HCT116 (cell line): ENCODE data around the gene LAMA1. TPM values are rescaled to one million over a fixed set of nuclear protein-coding genes. Genes with fewer than 3 reads are reported as not detected.

Experiments used
- ATAC-seq: fragments of 200-7000 bp; cut with Tn5 transposase; 2 replicates; pipeline ENCODE4 v1.9.1; 2020; ENCODE audit warnings: mild to moderate bottlenecking, moderate library complexity
- BruUV-seq: library from RNA; stranded (reverse); fragments of 400-500 nt; replicated peaks from 2 replicates; lab custom pipeline; 2021; lab: Mats Ljungman, UMichigan
- CTCF ChIA-PET: fragments of 300-600 bp; sonication (Branson Sonifier 250); formaldehyde crosslinking; loops from one replicate; lab custom pipeline; 2021; ENCODE audit warnings: antibody characterized with exemption; lab: Charles Lee
- POLR2A ChIA-PET: fragments of 300-600, 350-600 bp; sonication (Branson Sonifier 250); formaldehyde crosslinking; loops from one replicate; lab custom pipeline; 2021; ENCODE audit warnings: antibody characterized with exemption; lab: Charles Lee
- RAD21 ChIA-PET, 2 experiments: fragments of 300-600 bp; sonication (Branson Sonifier 250); formaldehyde crosslinking; loops; one replicate each; lab custom pipeline; 2023; ENCODE audit warnings: low total read pairs in 2 of 2; ENCODE audit not compliant: uncharacterized antibody in 2 of 2, unreplicated experiment in 2 of 2, low non-redundant PET in 1 of 2; lab: Charles Lee
- DNase-seq: peaks from one replicate; pipeline ENCODE4 v3.0.0-alpha.2; 2010; ENCODE audit warnings: low read depth, low spot score
- H2AFZ ChIP-seq: fragments of 200-600 bp; shearing (Covaris generic), sonication (generic); 2 replicates; pipeline ENCODE4 v1.6.1; 2017; ENCODE audit warnings: low read depth, mixed run types, mixed read lengths, antibody characterized with exemption, low read length; ENCODE audit not compliant: poor library complexity, severe bottlenecking
- H3K27ac ChIP-seq: 2 replicates; pipeline ENCODE4 v1.5.1; 2012; ENCODE audit warnings: low read depth, low read length
- H3K27me3 ChIP-seq: fragments of 200-600 bp; sonication (generic); 2 replicates; pipeline ENCODE4 v1.6.1; 2016; ENCODE audit warnings: mixed run types, low read length, mixed read lengths; ENCODE audit not compliant: insufficient read depth
- H3K36me3 ChIP-seq, 2 experiments: fragments of 200-500 bp in 1 of 2; fragments of 200-600 bp in 1 of 2; sonication (Bioruptor generic) in 1 of 2; sonication (generic) in 1 of 2; 2 replicates each; pipeline versions ENCODE4 v1.5.1 to v1.6.1; 2014 to 2016; ENCODE audit warnings: low read length in 2 of 2, inconsistent platforms in 1 of 2, mixed read lengths in 1 of 2, mixed run types in 1 of 2; ENCODE audit not compliant: insufficient read depth in 2 of 2, control insufficient read depth in 1 of 2
- H3K4me1 ChIP-seq, 2 experiments: fragments of 200-600 bp in 1 of 2; sonication (generic) in 1 of 2; 2 replicates each; pipeline versions ENCODE4 v1.5.1 to v1.6.1; 2012 to 2017; ENCODE audit warnings: low read length in 2 of 2, inconsistent platforms in 1 of 2, mild to moderate bottlenecking in 1 of 2, mixed read lengths in 1 of 2, mixed run types in 1 of 2, moderate library complexity in 1 of 2; ENCODE audit not compliant: insufficient read depth in 2 of 2, control insufficient read depth in 1 of 2
- H3K4me2 ChIP-seq: fragments of 200-600 bp; sonication (generic); 2 replicates; pipeline ENCODE4 v1.6.1; 2017; ENCODE audit warnings: mixed run types, low read length, mixed read lengths
- H3K4me3 ChIP-seq, 2 experiments: fragments of 200-600 bp in 1 of 2; sonication (generic) in 1 of 2; replicated peaks in 1 of 2; 2 replicates each; pipeline ENCODE4 v1.5.1; 2011 to 2016; ENCODE audit warnings: low read length in 2 of 2, control low read depth in 1 of 2, low read depth in 1 of 2, mild to moderate bottlenecking in 1 of 2, mixed read lengths in 1 of 2, mixed run types in 1 of 2
- H3K79me2 ChIP-seq: fragments of 200-600 bp; sonication (generic); 2 replicates; pipeline ENCODE4 v1.6.1; 2017; ENCODE audit warnings: mild to moderate bottlenecking, mixed run types, low read length, moderate library complexity, mixed read lengths; ENCODE audit not compliant: insufficient read depth
- H3K9ac ChIP-seq: fragments of 200-600 bp; sonication (generic); 2 replicates; pipeline ENCODE4 v1.6.1; 2016; ENCODE audit warnings: low read length, mixed read lengths
- H3K9me2 ChIP-seq: fragments of 200-600 bp; sonication (generic), shearing (Covaris generic); 2 replicates; pipeline ENCODE4 v1.6.1; 2017; ENCODE audit warnings: mixed run types, mild to moderate bottlenecking, moderate library complexity; ENCODE audit not compliant: insufficient read depth
- H3K9me3 ChIP-seq, 2 experiments: fragments of 200-500 bp in 1 of 2; fragments of 200-600 bp in 1 of 2; sonication (Bioruptor generic) in 1 of 2; sonication (generic) in 1 of 2; 2 replicates each; pipeline ENCODE4 v1.6.1; 2014 to 2017; ENCODE audit warnings: low read length in 2 of 2, mixed read lengths in 2 of 2, inconsistent platforms in 1 of 2, low read depth in 1 of 2, mild to moderate bottlenecking in 1 of 2, mixed run types in 1 of 2, moderate library complexity in 1 of 2; ENCODE audit not compliant: control insufficient read depth in 1 of 2, insufficient read depth in 1 of 2
- H4K20me1 ChIP-seq: fragments of 200-600 bp; sonication (generic), shearing (Covaris generic); 2 replicates; pipeline ENCODE4 v1.6.1; 2017; ENCODE audit warnings: mixed run types, mild to moderate bottlenecking, moderate library complexity; ENCODE audit not compliant: insufficient read depth
- ATF3 ChIP-seq: IDR thresholded peaks from 2 replicates; pipeline ENCODE4 v1.6.1; 2012
- CTCF ChIP-seq, 3 experiments: fragments of 200-600 bp in 1 of 3; sonication (generic) in 1 of 3; IDR thresholded peaks in 2 of 3; conservative IDR thresholded peaks in 1 of 3; 2 replicates each; pipeline ENCODE4 v1.5.1; 2012 to 2017; ENCODE audit warnings: low read depth in 2 of 3, low read length in 2 of 3, antibody characterized with exemption in 1 of 3, borderline replicate concordance in 1 of 3, control low read depth in 1 of 3, mild to moderate bottlenecking in 1 of 3, mixed read lengths in 1 of 3, mixed run types in 1 of 3, moderate library complexity in 1 of 3; ENCODE audit not compliant: insufficient read depth in 1 of 3
- JUND ChIP-seq: IDR thresholded peaks from 2 replicates; pipeline ENCODE4 v1.6.1; 2012
- SP1 ChIP-seq: IDR thresholded peaks from 2 replicates; pipeline ENCODE4 v1.6.1; 2012; ENCODE audit warnings: low read depth
- SRF ChIP-seq: IDR thresholded peaks from 2 replicates; pipeline ENCODE4 v1.6.1; 2012; ENCODE audit warnings: low read depth
- YY1 ChIP-seq: IDR thresholded peaks from 2 replicates; pipeline ENCODE4 v1.6.1; 2011; ENCODE audit warnings: low read length, low read depth, moderate library complexity, mild to moderate bottlenecking; ENCODE audit not compliant: insufficient replicate concordance; ENCODE audit errors: extremely low read depth
- ZNF274 ChIP-seq: fragments of 200-500 bp; sonication (Bioruptor generic); IDR thresholded peaks from 2 replicates; pipeline ENCODE4 v1.6.1; 2014; ENCODE audit warnings: mild to moderate bottlenecking, low read depth, low read length, inconsistent platforms
- intact Hi-C: fragments of 100-400 bp; cut with micrococcal nuclease; formaldehyde crosslinking; loops from 2 replicates; pipeline ENCODE4 v1.10.0; 2022
- total RNA-seq: library from RNA; stranded (reverse); gene quantifications from one replicate; pipeline ENCODE4 v1.2.1, GENCODE V29; 2021; ENCODE audit not compliant: unreplicated experiment
- TF ChIP-seq, protein P1 (sequence below): IDR thresholded peaks from 2 replicates; pipeline ENCODE4 v1.6.1; 2011; ENCODE audit warnings: mild to moderate bottlenecking, low read length, moderate library complexity; ENCODE audit not compliant: insufficient replicate concordance; ENCODE audit errors: extremely low read depth

The LAMA1 gene
- total RNA-seq, 1 experiment from 2014 or later = 0.05 TPM

- Histone ChIP-seq H3K4me3 (no peak overlapping the region), H3K27me3 (no peaks in the 10 kb centered on the region), H3K79me2 (no peaks in the 10 kb centered on the region), H3K36me3 (no peaks in the 10 kb centered on the region), H3K4me2 (no peak overlapping the region), H3K9ac (no peak overlapping the region), H3K27ac (no peak overlapping the region), H3K9me2 (no peaks in the 10 kb centered on the region), H3K9me3 (peaks cover 0 to 21% of the 10 kb centered on the region in 2 experiments; a peak in 1 of 4 replicates), H3K4me1 (no peaks in the 10 kb centered on the region), H4K20me1 (no peaks in the 10 kb centered on the region), H2AFZ (no peak overlapping the region)
- no TSS peak for BruUV-seq
- RAD21 ChIA-PET = no interaction called here
- ATAC-seq (no peak), DNase-seq (no peak)
- POLR2A ChIA-PET = no interaction called here
- intact Hi-C loops = no loop called here
- TF ChIP-seq JUND (no peak), CTCF (IDR thresholded peaks at IDR 0.05 in 2 of 3, conservative IDR thresholded peaks at IDR 0.05 in 1 of 3; ENCODE audit: borderline replicate concordance in 1 of 3, insufficient read depth in 1 of 3, low read depth in 2 of 3, low read length in 2 of 3) (no peak), SRF (no peak), YY1 (no peak), ATF3 (no peak), ZNF274 (no peak), SP1 (no peak)
- TF ChIP-seq, protein P1, sequence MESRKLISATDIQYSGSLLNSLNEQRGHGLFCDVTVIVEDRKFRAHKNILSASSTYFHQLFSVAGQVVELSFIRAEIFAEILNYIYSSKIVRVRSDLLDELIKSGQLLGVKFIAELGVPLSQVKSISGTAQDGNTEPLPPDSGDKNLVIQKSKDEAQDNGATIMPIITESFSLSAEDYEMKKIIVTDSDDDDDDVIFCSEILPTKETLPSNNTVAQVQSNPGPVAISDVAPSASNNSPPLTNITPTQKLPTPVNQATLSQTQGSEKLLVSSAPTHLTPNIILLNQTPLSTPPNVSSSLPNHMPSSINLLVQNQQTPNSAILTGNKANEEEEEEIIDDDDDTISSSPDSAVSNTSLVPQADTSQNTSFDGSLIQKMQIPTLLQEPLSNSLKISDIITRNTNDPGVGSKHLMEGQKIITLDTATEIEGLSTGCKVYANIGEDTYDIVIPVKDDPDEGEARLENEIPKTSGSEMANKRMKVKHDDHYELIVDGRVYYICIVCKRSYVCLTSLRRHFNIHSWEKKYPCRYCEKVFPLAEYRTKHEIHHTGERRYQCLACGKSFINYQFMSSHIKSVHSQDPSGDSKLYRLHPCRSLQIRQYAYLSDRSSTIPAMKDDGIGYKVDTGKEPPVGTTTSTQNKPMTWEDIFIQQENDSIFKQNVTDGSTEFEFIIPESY = no peak
- CTCF ChIA-PET = no interaction called here
Measured at GRCh38 chr18:6960124-6960523, 157.5 kb downstream of the LAMA1 start.
